SU-DHL-6 (cell line): ENCODE results near the gene L2HGDH.

Experiments
- H2AFZ ChIP-seq: fragments of 200-600 bp; sonication (generic); 2 replicates; pipeline ENCODE4 v1.6.1; 2014; ENCODE audit warnings: low read depth, mild to moderate bottlenecking, moderate library complexity, mixed read lengths, antibody characterized with exemption, low read length; ENCODE audit not compliant: severe bottlenecking
- H3F3A ChIP-seq: fragments of 200-600 bp; shearing (Covaris generic); 2 replicates; pipeline ENCODE4 v1.6.0; 2016; ENCODE audit warnings: antibody characterized with exemption, mild to moderate bottlenecking; ENCODE audit not compliant: insufficient read depth
- H3K27ac ChIP-seq: fragments of 200-600 bp; sonication (generic); 2 replicates; pipeline ENCODE4 v1.5.1; 2016; ENCODE audit warnings: low read depth, mild to moderate bottlenecking, low read length, moderate library complexity, mixed read lengths
- H3K27me3 ChIP-seq: fragments of 200-600 bp; sonication (generic), shearing (Covaris generic); 2 replicates; pipeline ENCODE4 v1.6.0; 2014; ENCODE audit warnings: mild to moderate bottlenecking, low read length
- H3K36me3 ChIP-seq: fragments of 200-600 bp; sonication (generic); 2 replicates; pipeline ENCODE4 v1.6.1; 2014; ENCODE audit warnings: mild to moderate bottlenecking, low read length, mixed read lengths
- H3K4me2 ChIP-seq: fragments of 300-600, 200-600 bp; shearing (Covaris generic), sonication (generic); 2 replicates; pipeline ENCODE4 v1.6.0; 2014; ENCODE audit warnings: low read length, low read depth, mild to moderate bottlenecking; ENCODE audit not compliant: poor library complexity, severe bottlenecking
- H3K4me3 ChIP-seq: fragments of 200-600 bp; sonication (generic); 2 replicates; pipeline ENCODE4 v1.5.1; 2014; ENCODE audit warnings: antibody characterized with exemption, low read length, mild to moderate bottlenecking, mixed read lengths; ENCODE audit not compliant: insufficient read depth, poor library complexity, severe bottlenecking
- H3K79me2 ChIP-seq: fragments of 200-600 bp; sonication (generic); 2 replicates; pipeline ENCODE4 v1.6.1; 2014; ENCODE audit warnings: mild to moderate bottlenecking, low read length, moderate library complexity; ENCODE audit not compliant: insufficient read depth
- H3K9ac ChIP-seq: fragments of 200-600 bp; sonication (generic); 2 replicates; pipeline ENCODE4 v1.7.0; 2014; ENCODE audit warnings: mild to moderate bottlenecking, low read length
- H3K9me2 ChIP-seq: fragments of 200-600 bp; sonication (generic); replicated peaks from 2 replicates; pipeline ENCODE4 v1.6.1; 2014; ENCODE audit warnings: low read length; ENCODE audit not compliant: insufficient read depth
- H3K9me3 ChIP-seq: fragments of 200-600 bp; sonication (generic); 2 replicates; pipeline ENCODE4 v1.6.1; 2014; ENCODE audit warnings: low read length, mixed read lengths; ENCODE audit not compliant: insufficient read depth
- H4K20me1 ChIP-seq: fragments of 200-600 bp; sonication (generic); 2 replicates; pipeline ENCODE4 v1.6.1; 2014; ENCODE audit warnings: low read depth, mild to moderate bottlenecking, antibody characterized with exemption, low read length, moderate library complexity, mixed read lengths
- EZH2phosphoT487 ChIP-seq: fragments of 200-600 bp; sonication (generic), shearing (Covaris generic); conservative IDR thresholded peaks from 2 replicates; pipeline ENCODE4 v1.6.1; 2018; ENCODE audit warnings: mild to moderate bottlenecking, antibody characterized with exemption, low read length, moderate library complexity, mixed read lengths
- TF ChIP-seq, protein P1 (sequence below): fragments of 200-600 bp; sonication (generic); IDR thresholded peaks from one replicate; pipeline ENCODE4 v1.5.1; 2017; ENCODE audit warnings: antibody characterized with exemption, mild to moderate bottlenecking, low read length, moderate library complexity; ENCODE audit not compliant: insufficient read depth, poor library complexity, severe bottlenecking

The L2HGDH gene

GRCh38 chr14:50260072-50260471 is 52.0 kb downstream of the L2HGDH start:
- Histone ChIP-seq H3K9me3 (no peaks in the 10 kb centered on the region), H3K4me3 (no peak overlapping the region), H3K27ac (no peak overlapping the region), H3K27me3 (no peaks in the 10 kb centered on the region), H3K9ac (no peak overlapping the region), H3K9me2 (no peaks in the 10 kb centered on the region), H3K36me3 (no peaks in the 10 kb centered on the region), H4K20me1 (no peaks in the 10 kb centered on the region), H3F3A (no peaks in the 10 kb centered on the region), H2AFZ (no peak overlapping the region), H3K79me2 (no peaks in the 10 kb centered on the region), H3K4me2 (no peak overlapping the region)
- no peak for TF ChIP-seq EZH2phosphoT487
- TF ChIP-seq, protein P1, sequence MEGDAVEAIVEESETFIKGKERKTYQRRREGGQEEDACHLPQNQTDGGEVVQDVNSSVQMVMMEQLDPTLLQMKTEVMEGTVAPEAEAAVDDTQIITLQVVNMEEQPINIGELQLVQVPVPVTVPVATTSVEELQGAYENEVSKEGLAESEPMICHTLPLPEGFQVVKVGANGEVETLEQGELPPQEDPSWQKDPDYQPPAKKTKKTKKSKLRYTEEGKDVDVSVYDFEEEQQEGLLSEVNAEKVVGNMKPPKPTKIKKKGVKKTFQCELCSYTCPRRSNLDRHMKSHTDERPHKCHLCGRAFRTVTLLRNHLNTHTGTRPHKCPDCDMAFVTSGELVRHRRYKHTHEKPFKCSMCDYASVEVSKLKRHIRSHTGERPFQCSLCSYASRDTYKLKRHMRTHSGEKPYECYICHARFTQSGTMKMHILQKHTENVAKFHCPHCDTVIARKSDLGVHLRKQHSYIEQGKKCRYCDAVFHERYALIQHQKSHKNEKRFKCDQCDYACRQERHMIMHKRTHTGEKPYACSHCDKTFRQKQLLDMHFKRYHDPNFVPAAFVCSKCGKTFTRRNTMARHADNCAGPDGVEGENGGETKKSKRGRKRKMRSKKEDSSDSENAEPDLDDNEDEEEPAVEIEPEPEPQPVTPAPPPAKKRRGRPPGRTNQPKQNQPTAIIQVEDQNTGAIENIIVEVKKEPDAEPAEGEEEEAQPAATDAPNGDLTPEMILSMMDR, result no peak

GRCh38 chr14:50257732-50258131 is 54.3 kb downstream of the L2HGDH start:
- Histone ChIP-seq H4K20me1 (no peaks in the 10 kb centered on the region), H3K9ac (no peak overlapping the region), H3K36me3 (no peaks in the 10 kb centered on the region), H3K79me2 (no peaks in the 10 kb centered on the region), H3K27ac (no peak overlapping the region), H3K9me3 (no peaks in the 10 kb centered on the region), H3K4me2 (no peak overlapping the region), H3F3A (no peaks in the 10 kb centered on the region), H3K4me3 (no peak overlapping the region), H2AFZ (no peak overlapping the region), H3K27me3 (no peaks in the 10 kb centered on the region), H3K9me2 (no peaks in the 10 kb centered on the region)
- TF ChIP-seq, protein P1, result no peak
- no peak for TF ChIP-seq EZH2phosphoT487

DNA sequence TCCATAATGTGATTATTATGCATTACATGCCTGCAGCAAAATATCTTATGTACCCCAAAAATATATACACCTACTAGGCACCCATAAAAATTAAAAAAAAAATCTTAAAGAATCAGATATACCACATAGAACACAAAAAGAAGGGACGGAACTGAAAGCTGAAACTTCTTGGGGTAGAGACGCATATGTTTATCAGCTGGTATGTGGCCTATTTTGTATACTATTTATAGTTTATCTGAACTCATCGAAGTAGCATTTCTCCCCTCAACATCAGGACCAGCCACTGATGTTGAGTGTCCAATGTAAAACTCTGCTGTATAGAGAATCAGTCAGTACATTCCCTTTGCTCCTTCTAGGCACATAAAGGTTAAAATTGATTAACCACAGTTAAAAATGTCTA is 57.8 kb downstream of the L2HGDH start:
- H3K9me3 ChIP-seq, result no peaks in the 10 kb centered on the region
- no peaks in the 10 kb centered on the region for H3K36me3 ChIP-seq
- H3K27ac ChIP-seq, result no peak overlapping the region
- H3K79me2 ChIP-seq, result no peaks in the 10 kb centered on the region
- no peaks in the 10 kb centered on the region for H4K20me1 ChIP-seq
- TF ChIP-seq, protein P1, result no peak
- TF ChIP-seq EZH2phosphoT487, result no peak
- H3K27me3 ChIP-seq, result no peaks in the 10 kb centered on the region
- H3K9me2 ChIP-seq, result no peaks in the 10 kb centered on the region
- no peaks in the 10 kb centered on the region for H3F3A ChIP-seq
- no peak overlapping the region for H3K9ac ChIP-seq
- H3K4me3 ChIP-seq, result no peak overlapping the region
- H2AFZ ChIP-seq, result no peak overlapping the region
- H3K4me2 ChIP-seq, result no peak overlapping the region
